K562 (cell line): ENCODE results near the gene PSMD10. TPM values are rescaled to one million over a fixed set of nuclear protein-coding genes. Genes with fewer than 3 reads are reported as not detected.

ENCODE experiments used
- ATAC-seq: fragments of 200-7000 bp; cut with Tn5 transposase; 3 replicates; pipeline ENCODE4 v1.9.1; 2020; ENCODE audit warnings: moderate library complexity
- BruUV-seq: library from RNA; stranded (reverse); fragments of 400-500 nt; replicated peaks from 2 replicates; lab custom pipeline; 2021; lab: Mats Ljungman, UMichigan
- CTCF ChIA-PET: fragments of 300-600 bp; formaldehyde crosslinking; extraction: SDS; loops from one replicate; lab custom pipeline; 2021; ENCODE audit warnings: low intra/inter-chr PET ratio; lab: Yijun Ruan, JAX
- POLR2A ChIA-PET: fragments of 300-600, 350-650 bp; sonication (Branson Sonifier 250); formaldehyde crosslinking; extraction: SDS; loops from one replicate; lab custom pipeline; 2021; ENCODE audit warnings: antibody characterized with exemption, inconsistent platforms; lab: Yijun Ruan, JAX
- DNase-seq, 4 experiments: peaks; one replicate each; pipeline versions ENCODE4 v3.0.0 to v3.0.0-alpha.2; 2011 to 2018; ENCODE audit warnings: low spot score in 3 of 4, mixed read lengths in 3 of 4; ENCODE audit errors: extremely low read depth in 1 of 4
- FAIRE-seq: peaks from 2 replicates; lab custom pipeline; 2011; peaks lifted over from hg19 to GRCh38; lab: Jason Lieb, UNC
- H2AFZ ChIP-seq: 2 replicates; pipeline ENCODE4 v1.6.0; 2011; ENCODE audit warnings: low read depth, low read length, control low read depth, inconsistent platforms
- H3K27ac ChIP-seq: fragments of 200-600 bp; 3 replicates; pipeline ENCODE4 v1.8.0; 2011; ENCODE audit warnings: low read depth, mild to moderate bottlenecking, control low read depth, inconsistent platforms, low read length, moderate library complexity, mixed read lengths; ENCODE audit errors: extremely low read depth
- H3K27me3 ChIP-seq, 2 experiments: fragments of 300-600 bp in 1 of 2; 2 replicates in 1 of 2; 3 replicates in 1 of 2; pipeline versions ENCODE4 v1.6.0 to v1.8.0; 2011; ENCODE audit warnings: inconsistent platforms in 2 of 2, low read length in 2 of 2, mild to moderate bottlenecking in 1 of 2, mixed read lengths in 1 of 2, moderate library complexity in 1 of 2; ENCODE audit not compliant: control insufficient read depth in 2 of 2, insufficient read depth in 2 of 2
- H3K36me3 ChIP-seq: fragments of 300-600 bp; 3 replicates; pipeline ENCODE4 v1.8.0; 2011; ENCODE audit warnings: mild to moderate bottlenecking, low read length, inconsistent platforms; ENCODE audit not compliant: control insufficient read depth, insufficient read depth
- H3K4me1 ChIP-seq, 2 experiments: fragments of 200-600 bp in 1 of 2; replicated peaks in 1 of 2; 2 replicates in 1 of 2; 3 replicates in 1 of 2; pipeline versions ENCODE4 v1.5.1 to v1.8.0; 2011; ENCODE audit warnings: inconsistent platforms in 2 of 2, low read length in 2 of 2, mild to moderate bottlenecking in 1 of 2, mixed read lengths in 1 of 2, moderate library complexity in 1 of 2; ENCODE audit not compliant: control insufficient read depth in 2 of 2, insufficient read depth in 2 of 2
- H3K4me2 ChIP-seq: 2 replicates; pipeline ENCODE4 v1.6.1; 2011; ENCODE audit warnings: low read length, control low read depth, inconsistent platforms, mixed read lengths; ENCODE audit not compliant: insufficient read depth
- H3K4me3 ChIP-seq: fragments of 200-600 bp; sonication (generic), shearing (Covaris generic); 2 replicates; pipeline ENCODE4 v1.5.1; 2016; ENCODE audit warnings: control low read depth, inconsistent platforms
- H3K79me2 ChIP-seq: fragments of 200-600 bp; 3 replicates; pipeline ENCODE4 v1.8.0; 2011; ENCODE audit warnings: low read length, inconsistent platforms; ENCODE audit not compliant: control insufficient read depth, insufficient read depth
- H3K9ac ChIP-seq, 2 experiments: 2 replicates each; pipeline versions ENCODE4 v1.6.0 to v1.6.1; 2011; ENCODE audit warnings: low read depth in 2 of 2, low read length in 2 of 2, control low read depth in 1 of 2, inconsistent platforms in 1 of 2, mild to moderate bottlenecking in 1 of 2, mixed read lengths in 1 of 2; ENCODE audit not compliant: insufficient read depth in 1 of 2
- H3K9me1 ChIP-seq: one replicate; pipeline ENCODE4 v1.6.0; 2011; ENCODE audit warnings: inconsistent platforms, mild to moderate bottlenecking, low read length, moderate library complexity; ENCODE audit not compliant: control insufficient read depth, insufficient read depth
- H3K9me3 ChIP-seq: replicated peaks from 2 replicates; pipeline ENCODE4 v1.5.1; 2011; ENCODE audit warnings: low read depth, low read length, inconsistent platforms; ENCODE audit not compliant: control insufficient read depth, insufficient read depth
- H4K20me1 ChIP-seq: replicated peaks from 2 replicates; pipeline ENCODE4 v1.6.1; 2011; ENCODE audit warnings: low read length, inconsistent platforms, mixed read lengths; ENCODE audit not compliant: control insufficient read depth, insufficient read depth
- CTCF ChIP-seq, 3 experiments: IDR thresholded peaks in 2 of 3; conservative IDR thresholded peaks in 1 of 3; 2 replicates each; pipeline ENCODE4 v1.5.1; 2011 to 2012; ENCODE audit warnings: low read length in 3 of 3, mild to moderate bottlenecking in 3 of 3, control low read depth in 2 of 3, improper control_type of control experiment in 1 of 3, inconsistent platforms in 1 of 3, low read depth in 1 of 3, mixed read lengths in 1 of 3, moderate library complexity in 1 of 3; ENCODE audit not compliant: insufficient read depth in 2 of 3
- MYC ChIP-seq, 2 experiments: fragments of 250-450 bp in 1 of 2; sonication (Bioruptor Pico) in 1 of 2; IDR thresholded peaks; 2 replicates each; pipeline versions ENCODE4 v1.5.1 to v1.6.1; 2012 to 2021; ENCODE audit warnings: low read depth in 2 of 2, borderline replicate concordance in 1 of 2, improper control_type of control experiment in 1 of 2, low read length in 1 of 2, mild to moderate bottlenecking in 1 of 2, moderate library complexity in 1 of 2
- NFIC ChIP-seq: fragments of 450-650 bp; IDR thresholded peaks from 2 replicates; pipeline ENCODE4 v1.6.1; 2017; ENCODE audit warnings: mild to moderate bottlenecking, inconsistent platforms
- RAD21 ChIP-seq, 2 experiments: fragments of 250-450 bp in 1 of 2; fragments of 450-650 bp in 1 of 2; sonication (Bioruptor Pico) in 1 of 2; formaldehyde crosslinking in 1 of 2; IDR thresholded peaks in 1 of 2; conservative IDR thresholded peaks in 1 of 2; 2 replicates each; pipeline versions ENCODE4 v1.4.0 to v1.8.0; 2020 to 2022; ENCODE audit warnings: mild to moderate bottlenecking in 2 of 2, moderate library complexity in 1 of 2
- SMC3 ChIP-seq: conservative IDR thresholded peaks from 2 replicates; pipeline ENCODE4 v1.6.1; 2011; ENCODE audit warnings: low read depth, low read length, improper control_type of control experiment; ENCODE audit not compliant: insufficient read depth
- ZNF121 ChIP-seq: sonication (generic); formaldehyde crosslinking; conservative IDR thresholded peaks from 2 replicates; pipeline ENCODE4 v1.8.0; 2022; ENCODE audit warnings: missing genetic modification reagents
- ZNF609 ChIP-seq: sonication (generic); formaldehyde crosslinking; IDR thresholded peaks from 2 replicates; pipeline ENCODE4 v1.8.1; 2023; ENCODE audit warnings: missing genetic modification reagents, mild to moderate bottlenecking, borderline replicate concordance
- ZNF740 ChIP-seq, 3 experiments: fragments of 200-800 bp in 1 of 3; sonication (Bioruptor generic) in 1 of 3; sonication (generic) in 1 of 3; formaldehyde crosslinking in 1 of 3; IDR thresholded peaks; 2 replicates each; pipeline versions ENCODE4 v1.6.1 to v1.8.0; 2016 to 2022; ENCODE audit warnings: mild to moderate bottlenecking in 2 of 3, missing compliant biosample characterization in 2 of 3, missing genetic modification characterization in 2 of 3, missing genetic modification reagents in 1 of 3
- WGBS: fragments of 100-300 bp; shearing (Covaris generic); methylation state at CpG from one replicate; pipeline ENCODE4 v1.1.6; 2016; ENCODE audit warnings: low coverage, mixed read lengths; ENCODE audit not compliant: insufficient coverage; ENCODE audit errors: missing lambda C conversion rate; 5-methylcytosine and 5-hydroxymethylcytosine counted together
- in situ Hi-C: fragments of 300-500 bp; cut with MboI; formaldehyde crosslinking; loops from 4 replicates; pipeline ENCODE4 v1.15.0; 2018; ENCODE audit warnings: inconsistent platforms, mixed read lengths
- intact Hi-C: fragments of 100-400 bp; cut with micrococcal nuclease; formaldehyde crosslinking; loops from 2 replicates; pipeline ENCODE4 v1.14.2; 2022
- polyA plus RNA-seq, 8 experiments: library from polyadenylated mRNA; depleted of rRNA in 4 of 8; stranded (reverse) in 5 of 8; unstranded in 3 of 8; fragments of >200 nt; fragmentation: Nextera tagmentation in 2 of 8; fragmentation: Illumina TruSeq in 1 of 8; extraction: Ambion mirVana in 2 of 8; extraction: Trizol in 1 of 8; gene quantifications; 2 replicates each; pipeline versions ENCODE4 v1.2.1 to v1.2.3, GENCODE V29; 2011 to 2014; ENCODE audit warnings: inconsistent platforms in 1 of 8, missing spikeins in 1 of 8
- total RNA-seq, 7 experiments: library from RNA; depleted of rRNA in 6 of 7; stranded (reverse); fragments of >200 nt in 6 of 7; fragmentation: Illumina TruSeq in 2 of 7; extraction: Trizol in 2 of 7; gene quantifications; 2 replicates each; pipeline versions ENCODE4 v1.2.1 to v1.2.3, GENCODE V29; 2011 to 2021; ENCODE audit warnings: low replicate concordance in 1 of 7

The PSMD10 gene
- total and polyA plus RNA-seq, 9 of the 15 experiments (the other 6 are each of a cell fraction or from before 2014, with no cell fraction given) = 47.8 to 163 (median 70.4) TPM

- H3K9me3 ChIP-seq = no peaks in the 10 kb centered on the region
- DNase-seq (peak; percentile 24 to 44 (median 26)), FAIRE-seq (peak; percentile 65), ATAC-seq (peak; percentile 89)
- no TSS peak for BruUV-seq
- H3K27me3 ChIP-seq = no peaks in the 10 kb centered on the region
- no peak overlapping the region for H3K9ac ChIP-seq
- in situ Hi-C loops = no loop called here
- H3K4me2 ChIP-seq = no peak overlapping the region
- H3K36me3 ChIP-seq = peaks cover 12% of the 10 kb centered on the region; the same call in 2 of the 3 replicates
- peak; percentile 34; the same call in 1 of the 2 replicates for TF ChIP-seq MYC (IDR thresholded peaks at IDR 0.05; ENCODE audit: low read depth, low read length)
- TF ChIP-seq MYC (CRISPR knock-in tag; IDR thresholded peaks at IDR 0.05; ENCODE audit: borderline replicate concordance, low read depth) = no peak
- TF ChIP-seq ZNF121 = no peak
- no peak for TF ChIP-seq NFIC
- TF ChIP-seq RAD21 (CRISPR knock-in tag; conservative IDR thresholded peaks at IDR 0.05 in 1 of 2, IDR thresholded peaks at IDR 0.05 in 1 of 2) = peak; percentile 35 to 57
- no peak for TF ChIP-seq ZNF609 (CRISPR knock-in tag)
- TF ChIP-seq SMC3 = 0 out of 2 replicates have a peak, but pooled peaks have one; percentile 15
- TF ChIP-seq ZNF740 (CRISPR knock-in tag; IDR thresholded peaks at IDR 0.05) = no peak; the same call in 1 of the 2 replicates
- TF ChIP-seq ZNF740 (tag; IDR thresholded peaks at IDR 0.05) = peak in 1 of 2 experiments; percentile 54; a peak in 1 of 4 replicates
- TF ChIP-seq CTCF (IDR thresholded peaks at IDR 0.05 in 2 of 3, conservative IDR thresholded peaks at IDR 0.05 in 1 of 3; ENCODE audit: insufficient read depth in 2 of 3, low read depth in 1 of 3, low read length in 3 of 3) = peak; percentile 57 to 69 (median 64)
- CTCF ChIA-PET = interaction anchor here (0.6 kb wide), 1 partner anchor 1265 kb away, joined by 3 read pairs; no protein-coding TSS in a partner anchor
- intact Hi-C loops = loop anchor here (1.0 to 5.0 kb wide), 2 partner anchors 67 to 119 kb away; no protein-coding TSS in a partner anchor
- no peak overlapping the region for H3K4me3 ChIP-seq
- H3K4me1 ChIP-seq = no peaks in the 10 kb centered on the region
- 47% methylated on average over 5 of the region's 7 CpGs for WGBS
- POLR2A ChIA-PET = interaction anchor here (0.5 to 0.9 kb wide), 2 partner anchors 16 to 48 kb away, joined by 3 to 4 read pairs; no protein-coding TSS in a partner anchor
- no peaks in the 10 kb centered on the region for H3K9me1 ChIP-seq
- no peak overlapping the region for H2AFZ ChIP-seq
- no peaks in the 10 kb centered on the region for H3K79me2 ChIP-seq
- no peak overlapping the region for H3K27ac ChIP-seq
- H4K20me1 ChIP-seq = no peaks in the 10 kb centered on the region
These were observed 47.7 kb upstream of the PSMD10 start for GRCh38 chrX:108138814-108139702.
